Body of pancreas (tissue), 4 donors: ENCODE results near the gene RBM20.

Experiments
- CTCF ChIP-seq, 7 experiments: fragments of 450-650 bp in 4 of 7; fragments of 200-600 bp in 3 of 7; sonication (generic) in 3 of 7; IDR thresholded peaks; one replicate each; pipeline ENCODE4 v1.5.1; 2016 to 2019; ENCODE audit warnings: antibody characterized with exemption in 7 of 7
- POLR2A ChIP-seq, 3 donors: fragments of 450-650 bp; IDR thresholded peaks; one replicate each; pipeline ENCODE4 v1.6.1; 2016; ENCODE audit warnings: antibody characterized with exemption in 3 of 3, mild to moderate bottlenecking in 2 of 3

GRCh38 chr10:110813743-110814472 lies 169.8 kb downstream of the RBM20 start:
- no peak for TF ChIP-seq CTCF (IDR thresholded peaks at IDR 0.05)
- no peak for TF ChIP-seq POLR2A (IDR thresholded peaks at IDR 0.05)
